ENCODE results near the gene MGRN1.

MGRN1 gene

DNA sequence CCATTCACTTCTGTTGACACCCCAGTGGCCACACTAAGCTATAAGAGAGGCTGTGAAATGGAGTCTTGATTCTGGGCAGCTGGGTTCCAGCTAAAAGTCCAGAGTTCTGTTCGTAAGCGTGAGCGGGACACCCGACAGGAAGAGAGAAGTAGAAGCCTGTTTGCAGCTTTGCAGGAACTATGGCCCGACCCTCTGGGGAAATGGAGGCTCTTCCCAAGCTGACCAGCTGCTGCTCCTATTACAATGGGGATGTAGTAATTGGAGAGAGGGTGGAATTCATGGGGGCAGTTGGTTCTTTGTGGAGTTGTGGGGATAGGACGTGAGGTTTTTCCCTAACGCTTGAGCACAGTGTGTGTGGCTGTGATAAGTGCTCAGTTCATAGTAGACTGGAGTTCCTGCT is 38.3 kb upstream of the MGRN1 start:
- TF ChIP-seq, protein P1, sequence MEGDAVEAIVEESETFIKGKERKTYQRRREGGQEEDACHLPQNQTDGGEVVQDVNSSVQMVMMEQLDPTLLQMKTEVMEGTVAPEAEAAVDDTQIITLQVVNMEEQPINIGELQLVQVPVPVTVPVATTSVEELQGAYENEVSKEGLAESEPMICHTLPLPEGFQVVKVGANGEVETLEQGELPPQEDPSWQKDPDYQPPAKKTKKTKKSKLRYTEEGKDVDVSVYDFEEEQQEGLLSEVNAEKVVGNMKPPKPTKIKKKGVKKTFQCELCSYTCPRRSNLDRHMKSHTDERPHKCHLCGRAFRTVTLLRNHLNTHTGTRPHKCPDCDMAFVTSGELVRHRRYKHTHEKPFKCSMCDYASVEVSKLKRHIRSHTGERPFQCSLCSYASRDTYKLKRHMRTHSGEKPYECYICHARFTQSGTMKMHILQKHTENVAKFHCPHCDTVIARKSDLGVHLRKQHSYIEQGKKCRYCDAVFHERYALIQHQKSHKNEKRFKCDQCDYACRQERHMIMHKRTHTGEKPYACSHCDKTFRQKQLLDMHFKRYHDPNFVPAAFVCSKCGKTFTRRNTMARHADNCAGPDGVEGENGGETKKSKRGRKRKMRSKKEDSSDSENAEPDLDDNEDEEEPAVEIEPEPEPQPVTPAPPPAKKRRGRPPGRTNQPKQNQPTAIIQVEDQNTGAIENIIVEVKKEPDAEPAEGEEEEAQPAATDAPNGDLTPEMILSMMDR (IDR thresholded peaks at IDR 0.05; ENCODE audit: low read depth, low read length) = no peak
- no peak overlapping the region for H3K4me3 ChIP-seq (ENCODE audit: low read depth, low read length)

DNA sequence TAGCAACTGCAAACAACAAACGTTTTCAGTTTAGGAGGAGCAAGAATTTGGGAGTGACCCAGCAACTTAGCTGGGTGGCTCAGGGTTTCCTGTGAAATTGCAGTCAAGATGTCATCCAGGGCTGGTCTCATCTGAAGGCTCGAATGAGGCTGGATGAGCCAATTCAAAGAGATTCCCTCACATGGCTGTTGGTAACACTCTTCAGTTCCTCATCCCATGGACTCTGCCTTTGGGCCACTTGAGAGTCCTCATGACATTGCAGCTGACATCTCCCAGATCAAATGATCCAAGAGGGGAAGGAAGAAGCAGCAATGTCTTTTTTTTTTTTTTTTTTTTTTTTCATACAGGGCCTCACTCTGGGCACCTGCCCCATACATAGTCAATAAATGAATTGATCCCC is 36.2 kb upstream of the MGRN1 start:
- H3K4me3 ChIP-seq (ENCODE audit: low read depth, low read length) = no peak overlapping the region

DNA sequence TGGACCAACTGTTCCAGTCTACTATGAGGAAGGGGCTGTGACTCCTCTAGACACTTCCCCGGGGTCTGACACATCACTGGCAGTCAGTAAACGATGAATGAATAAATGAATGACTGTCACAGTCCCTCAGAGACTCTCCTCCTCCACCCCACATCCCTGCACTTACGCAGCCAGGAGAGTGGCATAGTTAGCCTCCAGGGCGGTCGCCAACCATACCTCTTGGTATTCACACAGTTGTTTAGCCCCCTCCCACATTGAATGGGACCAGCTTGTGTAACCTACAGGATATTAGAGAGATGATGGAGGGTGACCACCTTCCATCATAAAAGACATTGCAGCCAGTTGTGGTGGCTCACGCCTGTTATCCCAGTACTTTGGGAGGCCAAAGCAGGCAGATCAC is 35.7 kb upstream of the MGRN1 start:
- no peak overlapping the region for H3K4me3 ChIP-seq (ENCODE audit: low read depth, low read length)
- TF ChIP-seq, protein P1 (IDR thresholded peaks at IDR 0.05; ENCODE audit: low read depth, low read length) = no peak

More for the DNA sequence above, 36.2 kb upstream of the MGRN1 start:
- TF ChIP-seq, protein P1 (IDR thresholded peaks at IDR 0.05; ENCODE audit: low read depth, low read length) = no peak

DNA sequence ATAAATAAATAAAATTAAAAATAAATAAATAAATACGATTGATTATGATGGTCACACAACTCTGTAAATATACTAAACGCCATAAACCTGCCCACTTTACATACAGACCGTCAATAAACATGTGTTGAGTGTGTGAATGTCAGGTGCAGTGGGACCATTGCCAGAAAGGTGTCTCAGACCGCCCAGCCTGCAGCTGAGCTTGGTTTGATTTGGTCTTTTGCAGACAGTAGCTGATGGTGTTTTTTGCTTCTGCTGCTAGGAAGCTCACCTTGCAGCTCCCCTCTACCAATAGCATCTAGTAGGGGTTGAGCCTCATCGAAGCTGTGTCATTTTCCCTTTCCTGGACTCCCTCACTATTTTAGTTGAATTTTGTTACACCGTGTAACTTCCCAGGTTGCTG is 33.4 kb upstream of the MGRN1 start:
- H3K4me3 ChIP-seq (ENCODE audit: low read depth, low read length) = no peak overlapping the region
- TF ChIP-seq, protein P1 (IDR thresholded peaks at IDR 0.05; ENCODE audit: low read depth, low read length) = no peak

DNA sequence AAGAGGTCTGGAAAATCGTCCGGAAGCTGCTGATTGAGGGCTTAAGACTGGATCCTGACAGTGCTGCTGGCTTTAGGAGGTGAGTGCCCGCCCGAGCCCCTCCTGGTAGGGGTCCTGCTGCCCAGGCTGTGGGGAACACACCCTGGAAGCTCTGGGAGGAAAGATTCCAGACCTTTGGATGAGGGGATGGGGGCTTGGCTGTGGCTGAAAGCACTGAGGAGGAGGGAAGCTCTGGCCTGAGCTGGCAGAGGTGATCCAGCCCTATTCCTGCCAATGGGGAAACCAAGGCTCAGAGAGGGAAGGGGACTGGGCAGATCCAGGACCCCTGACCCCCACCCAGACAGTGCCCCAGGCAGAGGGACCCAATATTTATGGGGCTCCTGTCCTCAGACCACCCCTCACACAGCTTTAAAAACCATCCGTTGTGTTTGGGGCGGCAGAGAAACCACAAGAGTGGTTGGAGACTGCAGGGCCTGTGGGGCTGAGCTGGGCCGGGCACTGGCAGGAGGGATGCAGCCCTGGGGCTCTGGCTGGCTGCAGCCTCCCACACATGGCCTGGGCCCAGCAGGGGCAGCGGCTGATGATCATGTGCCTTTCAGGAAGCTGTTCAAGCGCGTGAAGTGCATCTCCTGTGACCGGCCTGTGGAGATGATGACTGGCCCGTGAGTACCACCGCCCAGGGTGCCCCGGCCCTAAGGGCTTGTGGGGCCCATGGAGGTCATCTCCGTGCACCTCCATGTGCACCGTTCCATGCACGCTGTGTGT is 32.7 kb upstream of the MGRN1 start:
- no peak overlapping the region for H3K4me3 ChIP-seq (ENCODE audit: low read depth, low read length)
- TF ChIP-seq, protein P1 (IDR thresholded peaks at IDR 0.05; ENCODE audit: low read depth, low read length) = no peak

DNA sequence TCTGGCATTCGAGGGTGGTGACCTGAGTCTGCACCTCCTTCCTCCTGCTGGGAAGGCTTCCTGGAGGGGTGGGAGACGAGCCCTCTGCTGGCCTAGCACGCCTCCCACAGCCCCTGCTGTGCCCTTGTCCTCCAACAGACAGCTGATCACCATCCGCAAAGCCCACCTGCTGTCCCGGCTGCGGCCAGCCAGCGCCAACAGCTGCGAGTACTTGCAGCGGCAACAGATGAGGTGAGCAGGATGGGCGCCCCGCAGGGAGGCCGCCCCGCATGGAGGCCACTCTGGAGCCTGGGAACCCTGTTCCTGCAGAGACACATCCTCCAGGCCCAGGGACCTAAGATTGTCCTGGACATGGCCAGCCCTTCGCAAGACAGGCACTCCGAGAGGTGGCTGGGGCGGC is 31.5 kb upstream of the MGRN1 start:
- TF ChIP-seq, protein P1 (IDR thresholded peaks at IDR 0.05; ENCODE audit: low read depth, low read length) = no peak
- no peak overlapping the region for H3K4me3 ChIP-seq (ENCODE audit: low read depth, low read length)
